Measurements from ENCODE around the gene CHD6.

- TF ChIP-seq, protein P1, sequence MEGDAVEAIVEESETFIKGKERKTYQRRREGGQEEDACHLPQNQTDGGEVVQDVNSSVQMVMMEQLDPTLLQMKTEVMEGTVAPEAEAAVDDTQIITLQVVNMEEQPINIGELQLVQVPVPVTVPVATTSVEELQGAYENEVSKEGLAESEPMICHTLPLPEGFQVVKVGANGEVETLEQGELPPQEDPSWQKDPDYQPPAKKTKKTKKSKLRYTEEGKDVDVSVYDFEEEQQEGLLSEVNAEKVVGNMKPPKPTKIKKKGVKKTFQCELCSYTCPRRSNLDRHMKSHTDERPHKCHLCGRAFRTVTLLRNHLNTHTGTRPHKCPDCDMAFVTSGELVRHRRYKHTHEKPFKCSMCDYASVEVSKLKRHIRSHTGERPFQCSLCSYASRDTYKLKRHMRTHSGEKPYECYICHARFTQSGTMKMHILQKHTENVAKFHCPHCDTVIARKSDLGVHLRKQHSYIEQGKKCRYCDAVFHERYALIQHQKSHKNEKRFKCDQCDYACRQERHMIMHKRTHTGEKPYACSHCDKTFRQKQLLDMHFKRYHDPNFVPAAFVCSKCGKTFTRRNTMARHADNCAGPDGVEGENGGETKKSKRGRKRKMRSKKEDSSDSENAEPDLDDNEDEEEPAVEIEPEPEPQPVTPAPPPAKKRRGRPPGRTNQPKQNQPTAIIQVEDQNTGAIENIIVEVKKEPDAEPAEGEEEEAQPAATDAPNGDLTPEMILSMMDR (IDR thresholded peaks at IDR 0.05): no peak
- TF ChIP-seq EP300 (IDR thresholded peaks at IDR 0.05): no peak
- no peak for TF ChIP-seq POLR2AphosphoS5 (IDR thresholded peaks at IDR 0.05)
Measured at GRCh38 chr20:41475503-41475902, 142.7 kb downstream of the CHD6 start.

Measured in esophagus muscularis mucosa (tissue), 4 donors.